Measurements from ENCODE around the gene PAX9.

DNA sequence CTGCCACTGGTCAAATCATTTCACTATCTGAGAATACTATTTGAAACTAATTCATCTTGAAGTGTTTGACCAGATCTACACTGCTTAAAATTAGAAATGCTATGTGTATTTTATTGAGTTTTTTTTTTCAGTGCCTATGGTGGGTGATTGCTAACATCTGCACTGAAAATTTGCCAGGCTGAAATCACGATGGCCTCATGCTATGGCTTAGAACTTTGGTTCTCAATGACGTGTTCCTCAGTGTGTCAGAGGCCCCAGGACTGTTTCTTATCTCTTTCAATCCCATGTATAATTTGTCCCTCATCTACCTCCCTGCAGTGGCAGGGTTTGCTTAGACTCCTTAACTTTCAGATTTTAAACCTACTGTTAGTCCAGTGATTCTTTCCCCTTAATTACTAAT lies 43.0 kb upstream of the PAX9 start:
- TF ChIP-seq EZH2 (IDR thresholded peaks at IDR 0.05; ENCODE audit: low read length, unreplicated experiment) (no peak), CTCF (conservative IDR thresholded peaks at IDR 0.05; ENCODE audit: low read depth, low read length) (no peak)
